Smooth muscle cell (in vitro differentiated cells): ENCODE measurements around the gene ERC1. TPM values are rescaled to one million over a fixed set of nuclear protein-coding genes. Genes with fewer than 3 reads are reported as not detected.

ENCODE experiments used
- DNase-seq: peaks from one replicate; lab custom pipeline; 2025; ENCODE audit not compliant: unreplicated experiment; lab: John Stamatoyannopoulos, UW
- H2AFZ ChIP-seq: fragments of 200-600 bp; sonication (generic); 2 replicates; pipeline ENCODE4 v1.6.0; 2016; ENCODE audit warnings: antibody characterized with exemption, low read depth, mild to moderate bottlenecking
- H3F3A ChIP-seq: fragments of 200-600 bp; sonication (generic); 2 replicates; pipeline ENCODE4 v1.6.0; 2017; ENCODE audit warnings: antibody characterized with exemption, low read depth
- H3K27ac ChIP-seq: fragments of 200-600 bp; sonication (generic); 2 replicates; pipeline ENCODE4 v1.5.1; 2016; ENCODE audit warnings: low read depth, mild to moderate bottlenecking
- H3K27me3 ChIP-seq: fragments of 200-600 bp; sonication (generic); 2 replicates; pipeline ENCODE4 v1.6.1; 2016; ENCODE audit warnings: low read depth, mild to moderate bottlenecking
- H3K36me3 ChIP-seq: fragments of 200-600 bp; sonication (generic); 2 replicates; pipeline ENCODE4 v1.5.1; 2016; ENCODE audit warnings: low read depth
- H3K4me1 ChIP-seq: fragments of 200-600 bp; sonication (generic); 2 replicates; pipeline ENCODE4 v1.5.1; 2016; ENCODE audit warnings: low read depth
- H3K4me2 ChIP-seq: fragments of 200-600 bp; sonication (generic); 2 replicates; pipeline ENCODE4 v1.6.0; 2016; ENCODE audit warnings: mild to moderate bottlenecking
- H3K4me3 ChIP-seq: fragments of 200-600 bp; sonication (generic); 2 replicates; pipeline ENCODE4 v1.5.1; 2016; ENCODE audit warnings: mild to moderate bottlenecking
- H3K79me2 ChIP-seq: fragments of 200-600 bp; sonication (generic); 2 replicates; pipeline ENCODE4 v1.6.0; 2016; ENCODE audit warnings: low read depth, mild to moderate bottlenecking
- H3K9ac ChIP-seq: fragments of 200-600 bp; sonication (generic); 2 replicates; pipeline ENCODE4 v1.6.0; 2016; ENCODE audit warnings: low read depth
- H3K9me3 ChIP-seq: fragments of 200-600 bp; sonication (generic); replicated peaks from 2 replicates; pipeline ENCODE4 v1.5.1; 2016; ENCODE audit warnings: low read depth
- H4K20me1 ChIP-seq: fragments of 200-600 bp; sonication (generic); 2 replicates; pipeline ENCODE4 v1.6.0; 2016; ENCODE audit warnings: low read depth
- WGBS: methylation state at CpG from one replicate; pipeline ENCODE4 v1.1.7; 2016; ENCODE audit warnings: low lambda C conversion rate; 5-methylcytosine and 5-hydroxymethylcytosine counted together
- polyA plus RNA-seq: library from polyadenylated mRNA; unstranded; fragments of >200 nt; fragmentation: Nextera tagmentation; extraction: Ambion mirVana; gene quantifications from 2 replicates; pipeline ENCODE4 v1.2.1, GENCODE V29; 2016
- total RNA-seq: library from RNA; depleted of rRNA; stranded (reverse); fragments of >200 nt; gene quantifications from 2 replicates; pipeline ENCODE4 v1.2.3, GENCODE V29; 2014
- TF ChIP-seq, protein P1 (sequence below): fragments of 200-600 bp; sonication (generic); IDR thresholded peaks from 2 replicates; pipeline ENCODE4 v1.5.1; 2017; ENCODE audit warnings: borderline replicate concordance, mild to moderate bottlenecking, antibody characterized with exemption; ENCODE audit not compliant: insufficient read depth, poor library complexity, severe bottlenecking

The ERC1 gene
- total and polyA plus RNA-seq, 2 experiments from 2014 or later: 13.8 to 17.6 TPM

DNA sequence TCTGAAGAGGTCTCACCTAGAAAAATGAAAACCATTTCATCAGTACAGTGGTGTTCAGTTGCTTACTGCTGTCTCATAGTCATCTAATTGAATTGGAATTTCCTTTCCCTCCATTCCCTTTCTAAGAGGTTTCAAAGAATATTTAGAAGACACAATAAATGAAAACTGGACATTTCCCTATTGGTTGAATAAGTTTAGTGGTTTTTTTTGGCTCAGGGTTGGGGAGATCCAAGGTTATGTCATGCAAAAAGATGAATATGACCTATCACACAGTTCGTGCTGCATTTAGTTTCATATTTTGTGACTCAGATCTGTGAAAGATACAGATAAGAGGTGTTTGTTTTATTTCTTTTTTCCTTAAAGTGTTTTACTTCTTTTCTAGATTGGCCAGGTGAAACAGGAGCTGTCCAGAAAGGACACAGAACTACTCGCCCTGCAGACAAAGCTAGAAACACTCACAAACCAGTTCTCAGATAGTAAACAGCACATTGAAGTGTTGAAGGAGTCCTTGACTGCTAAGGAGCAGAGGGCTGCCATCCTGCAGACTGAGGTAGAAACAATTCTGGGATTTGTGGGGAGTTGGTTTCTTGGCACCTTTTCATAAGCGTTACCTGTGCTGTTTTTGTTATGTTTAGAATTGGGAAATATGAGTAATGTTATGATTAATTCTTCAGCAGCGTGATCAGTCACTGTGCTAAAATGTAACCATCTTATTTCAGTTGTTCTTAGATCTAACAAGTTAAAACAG lies 124.6 kb downstream of the ERC1 start:
- H3K4me3 ChIP-seq: no peak overlapping the region
- no peaks in the 10 kb centered on the region for H3K36me3 ChIP-seq
- no peak overlapping the region for H3K4me2 ChIP-seq
- TF ChIP-seq, protein P1, sequence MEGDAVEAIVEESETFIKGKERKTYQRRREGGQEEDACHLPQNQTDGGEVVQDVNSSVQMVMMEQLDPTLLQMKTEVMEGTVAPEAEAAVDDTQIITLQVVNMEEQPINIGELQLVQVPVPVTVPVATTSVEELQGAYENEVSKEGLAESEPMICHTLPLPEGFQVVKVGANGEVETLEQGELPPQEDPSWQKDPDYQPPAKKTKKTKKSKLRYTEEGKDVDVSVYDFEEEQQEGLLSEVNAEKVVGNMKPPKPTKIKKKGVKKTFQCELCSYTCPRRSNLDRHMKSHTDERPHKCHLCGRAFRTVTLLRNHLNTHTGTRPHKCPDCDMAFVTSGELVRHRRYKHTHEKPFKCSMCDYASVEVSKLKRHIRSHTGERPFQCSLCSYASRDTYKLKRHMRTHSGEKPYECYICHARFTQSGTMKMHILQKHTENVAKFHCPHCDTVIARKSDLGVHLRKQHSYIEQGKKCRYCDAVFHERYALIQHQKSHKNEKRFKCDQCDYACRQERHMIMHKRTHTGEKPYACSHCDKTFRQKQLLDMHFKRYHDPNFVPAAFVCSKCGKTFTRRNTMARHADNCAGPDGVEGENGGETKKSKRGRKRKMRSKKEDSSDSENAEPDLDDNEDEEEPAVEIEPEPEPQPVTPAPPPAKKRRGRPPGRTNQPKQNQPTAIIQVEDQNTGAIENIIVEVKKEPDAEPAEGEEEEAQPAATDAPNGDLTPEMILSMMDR: no peak
- no peaks in the 10 kb centered on the region for H3K79me2 ChIP-seq
- peaks cover 39% of the 10 kb centered on the region for H4K20me1 ChIP-seq
- H3K4me1 ChIP-seq: no peaks in the 10 kb centered on the region
- H3F3A ChIP-seq: peaks cover 4% of the 10 kb centered on the region
- H3K9ac ChIP-seq: no peak overlapping the region
- WGBS: 94% methylated on average over 4 of the region's 4 CpGs
- no peaks in the 10 kb centered on the region for H3K9me3 ChIP-seq
- no peaks in the 10 kb centered on the region for H3K27me3 ChIP-seq
- no peak overlapping the region for H2AFZ ChIP-seq
- DNase-seq: no peak
- H3K27ac ChIP-seq: no peak overlapping the region

DNA sequence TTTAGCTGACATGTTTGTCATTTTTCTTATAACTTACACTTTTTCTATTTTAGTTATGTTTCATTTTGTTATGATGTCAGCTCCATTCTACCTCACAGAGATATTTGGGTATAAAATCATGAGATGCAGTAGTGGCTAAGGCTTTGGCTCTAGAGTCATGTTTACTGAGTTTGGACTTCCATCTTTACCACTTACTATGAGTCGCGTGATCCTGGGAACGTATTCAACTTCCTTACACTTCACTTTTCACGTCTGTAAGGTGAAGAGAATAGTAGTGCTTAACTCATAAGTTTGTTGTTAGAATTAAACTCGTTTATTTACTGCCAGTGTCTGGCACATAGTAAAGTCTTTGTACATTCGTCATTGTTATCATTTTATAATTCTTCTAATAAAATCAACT lies 126.3 kb downstream of the ERC1 start:
- Histone ChIP-seq H3K9me3 (no peaks in the 10 kb centered on the region), H3K9ac (no peak overlapping the region), H3F3A (peaks cover 4% of the 10 kb centered on the region), H3K4me2 (no peak overlapping the region), H3K79me2 (no peaks in the 10 kb centered on the region), H3K36me3 (no peaks in the 10 kb centered on the region), H3K27ac (no peak overlapping the region), H3K4me1 (no peaks in the 10 kb centered on the region), H3K4me3 (no peak overlapping the region), H3K27me3 (no peaks in the 10 kb centered on the region), H2AFZ (no peak overlapping the region), H4K20me1 (peaks cover 47% of the 10 kb centered on the region)
- DNase-seq: no peak
- 78% methylated on average over 6 of the region's 6 CpGs for WGBS
- TF ChIP-seq, protein P1: no peak

- WGBS: 30% methylated on average over 5 of the region's 5 CpGs
- H3K79me2 ChIP-seq: no peaks in the 10 kb centered on the region
- TF ChIP-seq, protein P1: peak; percentile 97
- no peaks in the 10 kb centered on the region for H3K27me3 ChIP-seq
- peaks cover 53% of the 10 kb centered on the region for H4K20me1 ChIP-seq
- DNase-seq: peak; percentile 2
- H3K4me3 ChIP-seq: no peak overlapping the region
- no peak overlapping the region for H3K9ac ChIP-seq
- H3F3A ChIP-seq: peaks cover 4% of the 10 kb centered on the region
- no peak overlapping the region for H3K4me2 ChIP-seq
- H2AFZ ChIP-seq: no peak overlapping the region
- H3K9me3 ChIP-seq: no peaks in the 10 kb centered on the region
- no peak overlapping the region for H3K27ac ChIP-seq
- H3K4me1 ChIP-seq: no peaks in the 10 kb centered on the region
- no peaks in the 10 kb centered on the region for H3K36me3 ChIP-seq
Observed at GRCh38 chr12:1117970-1118563, 127.0 kb downstream of the ERC1 start.
